Ovary (tissue), 9 donors: ENCODE measurements around the gene BBS9. TPM values are rescaled to one million over a fixed set of nuclear protein-coding genes. Genes with fewer than 3 reads are reported as not detected.

Source experiments
- DNase-seq, 5 donors: peaks; one replicate each; pipeline ENCODE4 v3.0.0-alpha.2; 2019 to 2020
- H3K27ac ChIP-seq, 2 donors: fragments of 200-600 bp; one replicate each; pipeline versions ENCODE4 v1.5.1 to v1.8.0; 2019 to 2022
- H3K27me3 ChIP-seq: fragments of 200-600 bp; one replicate; pipeline ENCODE4 v1.8.0; 2022
- H3K36me3 ChIP-seq: fragments of 200-600 bp; sonication (generic); one replicate; pipeline ENCODE4 v1.5.1; 2019
- H3K4me1 ChIP-seq: one replicate; pipeline ENCODE4 v1.8.1; 2013; ENCODE audit warnings: mild to moderate bottlenecking, moderate library complexity; ENCODE audit not compliant: insufficient read depth
- H3K4me3 ChIP-seq: fragments of 200-600 bp; sonication (generic); one replicate; pipeline ENCODE4 v1.5.1; 2017
- H3K9me3 ChIP-seq, 2 donors: fragments of 200-600 bp in 1 of 2; sonication (generic) in 1 of 2; one replicate each; pipeline versions ENCODE4 v1.5.1 to v1.8.1; 2013 to 2019; ENCODE audit warnings: mild to moderate bottlenecking in 1 of 2, moderate library complexity in 1 of 2
- EP300 ChIP-seq: sonication (generic); formaldehyde crosslinking; IDR thresholded peaks from one replicate; pipeline ENCODE4 v1.6.1; 2017; ENCODE audit warnings: antibody characterized with exemption
- POLR2A ChIP-seq: fragments of 450-650 bp; IDR thresholded peaks from one replicate; pipeline ENCODE4 v1.6.1; 2017; ENCODE audit warnings: antibody characterized with exemption, mild to moderate bottlenecking, moderate library complexity
- WGBS, 3 donors: extraction: QIAGEN DNeasy Blood & Tissue Kit in 1 of 3; methylation state at CpG; one replicate each; pipeline versions ENCODE4 v1.1.5 to v1.1.7; 2013 to 2017; 5-methylcytosine and 5-hydroxymethylcytosine counted together
- intact Hi-C, 4 donors: fragments of 100-400 bp; cut with DNase I; formaldehyde crosslinking; loops; one replicate each; pipeline versions ENCODE4 v1.11.0 to v1.15.1; 2022 to 2023
- polyA plus RNA-seq, 2 donors: library from polyadenylated mRNA; stranded (reverse); fragments of 200-250 nt in 1 of 2; fragments of 350-450 nt in 1 of 2; fragmentation: Illumina TruSeq in 1 of 2; extraction: RNeasy Lipid Tissue Mini Kit (QIAGEN cat#74804) in 1 of 2; gene quantifications; one replicate each; pipeline ENCODE4 v1.2.3, GENCODE V29; 2013 to 2014
- total RNA-seq, 7 donors: library from RNA; depleted of rRNA in 2 of 7; stranded (reverse); fragments of >200 nt in 2 of 7; fragmentation: NEBNext Ultra II Directional in 3 of 7; extraction: Animal tissue kit (Norgen Biotek cat#: 25700) in 3 of 7; gene quantifications; one replicate each; pipeline versions ENCODE4 v1.1.0 to v1.2.4, GENCODE V29; 2016 to 2023
- TF ChIP-seq, protein P1 (sequence below), 3 donors: fragments of 450-650 bp in 2 of 3; fragments of 200-600 bp in 1 of 3; IDR thresholded peaks; one replicate each; pipeline versions ENCODE4 v1.5.1 to v1.8.0; 2016 to 2022; ENCODE audit warnings: antibody characterized with exemption in 3 of 3, mild to moderate bottlenecking in 1 of 3
- donor health status: DM: no; HTN: no; CAD: no; lungs with moderate emphysema.
- donor health status: DM: no; HTN: no; CAD: no.
- donor health status: Bipolar disorder and iron deficiency.
- donor health status: DM: yes; HTN: yes; CAD: no.
- donor health status: DM: no; HTN: no; CAD: no.
- donor health status: DM: yes; HTN: yes; CAD: no.

BBS9 gene
- total and polyA plus RNA-seq, 9 donors, result 8.1 to 42.0 (median 29.7) TPM

DNA sequence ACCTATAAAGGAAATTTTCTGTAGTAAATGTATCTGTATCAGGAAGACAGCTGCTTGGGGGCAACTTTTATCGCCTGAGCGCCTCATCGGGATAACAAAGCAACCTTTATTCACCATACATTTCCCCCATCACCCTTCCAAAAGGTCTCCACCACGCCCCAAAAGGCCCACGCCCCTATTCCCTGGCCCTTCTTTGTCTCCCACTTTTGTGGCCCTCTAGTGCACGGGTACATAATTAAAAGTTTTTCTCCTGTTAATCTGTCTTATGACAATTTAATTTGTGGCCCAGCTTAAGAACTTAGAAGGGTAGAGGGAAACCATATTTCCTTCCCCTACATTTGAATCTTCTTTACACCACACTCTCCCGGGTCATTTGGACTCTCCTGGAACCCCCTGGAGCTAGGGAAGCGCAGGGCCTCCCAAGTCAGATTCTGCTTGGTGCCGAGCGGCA lies 20.8 kb upstream of the BBS9 start:
- H3K27ac ChIP-seq, result peak overlapping the region in 1 of 2 donors; percentile 18
- H3K27me3 ChIP-seq, result no peaks in the 10 kb centered on the region
- TF ChIP-seq EP300 (no peak), POLR2A (no peak)
- TF ChIP-seq, protein P1, sequence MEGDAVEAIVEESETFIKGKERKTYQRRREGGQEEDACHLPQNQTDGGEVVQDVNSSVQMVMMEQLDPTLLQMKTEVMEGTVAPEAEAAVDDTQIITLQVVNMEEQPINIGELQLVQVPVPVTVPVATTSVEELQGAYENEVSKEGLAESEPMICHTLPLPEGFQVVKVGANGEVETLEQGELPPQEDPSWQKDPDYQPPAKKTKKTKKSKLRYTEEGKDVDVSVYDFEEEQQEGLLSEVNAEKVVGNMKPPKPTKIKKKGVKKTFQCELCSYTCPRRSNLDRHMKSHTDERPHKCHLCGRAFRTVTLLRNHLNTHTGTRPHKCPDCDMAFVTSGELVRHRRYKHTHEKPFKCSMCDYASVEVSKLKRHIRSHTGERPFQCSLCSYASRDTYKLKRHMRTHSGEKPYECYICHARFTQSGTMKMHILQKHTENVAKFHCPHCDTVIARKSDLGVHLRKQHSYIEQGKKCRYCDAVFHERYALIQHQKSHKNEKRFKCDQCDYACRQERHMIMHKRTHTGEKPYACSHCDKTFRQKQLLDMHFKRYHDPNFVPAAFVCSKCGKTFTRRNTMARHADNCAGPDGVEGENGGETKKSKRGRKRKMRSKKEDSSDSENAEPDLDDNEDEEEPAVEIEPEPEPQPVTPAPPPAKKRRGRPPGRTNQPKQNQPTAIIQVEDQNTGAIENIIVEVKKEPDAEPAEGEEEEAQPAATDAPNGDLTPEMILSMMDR (IDR thresholded peaks at IDR 0.05), result no peak
- no peaks in the 10 kb centered on the region for H3K9me3 ChIP-seq
- peak overlapping the region; percentile 70 for H3K4me3 ChIP-seq
- H3K36me3 ChIP-seq, result no peaks in the 10 kb centered on the region
- WGBS, 3 donors, result 0 to 1% (median 1%) methylated on average over 10 of the region's 10 CpGs
- H3K4me1 ChIP-seq, result peaks cover 4% of the 10 kb centered on the region
- intact Hi-C loops, result loop anchor here in 1 of 4 donors (10.0 kb wide), 1 partner anchor 344 kb away; no protein-coding TSS in a partner anchor
- no peak for DNase-seq

DNA sequence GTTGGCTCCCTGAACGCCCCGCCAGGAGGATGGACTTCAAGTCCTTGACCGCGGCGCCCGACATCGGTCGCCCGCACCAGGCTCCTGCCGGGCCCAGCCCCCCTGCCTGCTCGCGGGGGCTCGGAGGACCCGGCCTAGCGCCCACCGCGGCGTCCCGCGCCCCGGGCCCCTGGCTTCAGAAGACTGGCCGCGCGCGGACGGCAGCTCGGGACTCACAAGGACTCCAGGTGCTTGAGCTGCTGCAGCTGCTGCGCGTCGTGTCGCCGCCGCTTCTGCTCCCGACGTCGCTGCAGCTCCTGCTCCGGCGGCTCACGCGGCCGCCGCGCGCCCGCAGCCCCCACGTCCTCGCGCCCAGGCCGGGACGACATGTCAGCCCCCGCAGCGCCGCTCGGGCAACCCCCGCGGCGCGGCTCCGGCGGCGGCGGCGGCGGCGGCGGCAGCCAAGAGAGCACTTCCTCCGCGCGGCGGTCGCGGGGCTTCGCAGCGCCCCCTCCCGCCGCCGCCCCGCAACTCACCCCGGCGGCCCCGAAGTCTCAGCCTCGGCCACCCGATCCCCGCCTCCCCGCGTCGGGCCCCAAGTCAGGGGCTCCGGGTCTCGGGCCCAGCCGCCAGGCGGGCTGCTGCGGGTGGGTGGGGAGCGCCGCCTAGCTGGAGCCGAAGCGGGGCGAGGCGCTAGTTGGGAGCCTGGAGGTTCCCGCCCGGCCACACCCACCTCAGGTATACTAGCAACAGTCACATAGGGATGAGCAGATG lies 20.2 kb upstream of the BBS9 start, which contains the start of gene RP9:
TSS of gene RP9 (minus strand) at position 400 of the 753 bp plus-strand sequence. CDS start at position 368, 32 bp downstream.
- TF ChIP-seq, protein P1 (IDR thresholded peaks at IDR 0.05), result peak in 2 of 3 donors; percentile 53 to 77
- TF ChIP-seq POLR2A (no peak), EP300 (no peak)
- DNase-seq, result peak; percentile 57 to 83 (median 70)
- intact Hi-C loops, result loop anchor here in 1 of 4 donors (10.0 kb wide), 1 partner anchor 344 kb away; no protein-coding TSS in a partner anchor
- Histone ChIP-seq H3K36me3 (no peaks in the 10 kb centered on the region), H3K4me1 (peaks cover 4% of the 10 kb centered on the region), H3K9me3 (no peaks in the 10 kb centered on the region), H3K27me3 (no peaks in the 10 kb centered on the region), H3K27ac (peak within 1 kb of the TSS; percentile 18 to 34), H3K4me3 (peak within 1 kb of the TSS; percentile 70)
- 0 to 1% (median 1%) methylated on average over 64 to 100 of the region's 100 CpGs for WGBS, 3 donors

DNA sequence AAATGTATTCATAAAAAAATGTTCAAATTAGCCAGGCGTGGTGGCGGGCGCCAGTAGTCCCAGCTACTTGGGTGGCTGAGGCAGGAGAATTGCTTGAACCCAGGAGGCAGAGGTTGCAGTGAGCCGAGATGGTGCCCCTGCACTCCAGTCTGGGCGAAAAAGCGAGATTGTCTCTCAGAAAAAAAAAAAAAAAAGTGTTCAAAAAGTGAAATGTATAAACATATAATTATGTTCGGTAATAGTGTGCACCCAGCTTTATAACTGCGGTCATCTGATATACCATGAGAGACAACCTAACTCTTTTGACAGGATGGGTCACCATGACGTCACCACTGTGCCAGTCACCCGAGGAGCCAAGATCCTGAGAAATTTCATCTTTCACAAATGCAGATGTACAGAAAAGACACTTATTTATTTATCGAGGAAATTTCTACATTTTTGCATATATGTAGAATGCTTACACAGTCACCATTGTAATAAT lies 19.6 kb upstream of the BBS9 start:
- intact Hi-C loops, result loop anchor here in 1 of 4 donors (10.0 kb wide), 1 partner anchor 345 kb away; no protein-coding TSS in a partner anchor
- H3K27me3 ChIP-seq, result no peaks in the 10 kb centered on the region
- no peaks in the 10 kb centered on the region for H3K36me3 ChIP-seq
- peaks cover 4% of the 10 kb centered on the region for H3K4me1 ChIP-seq
- DNase-seq, result no peak
- WGBS, 3 donors, result 9 to 12% (median 10%) methylated on average over 11 of the region's 11 CpGs
- peak overlapping the region; percentile 70 for H3K4me3 ChIP-seq
- TF ChIP-seq, protein P1 (IDR thresholded peaks at IDR 0.05), result no peak
- TF ChIP-seq POLR2A (no peak), EP300 (no peak)
- peak overlapping the region in 1 of 2 donors; percentile 18 for H3K27ac ChIP-seq
- H3K9me3 ChIP-seq, result no peaks in the 10 kb centered on the region

DNA sequence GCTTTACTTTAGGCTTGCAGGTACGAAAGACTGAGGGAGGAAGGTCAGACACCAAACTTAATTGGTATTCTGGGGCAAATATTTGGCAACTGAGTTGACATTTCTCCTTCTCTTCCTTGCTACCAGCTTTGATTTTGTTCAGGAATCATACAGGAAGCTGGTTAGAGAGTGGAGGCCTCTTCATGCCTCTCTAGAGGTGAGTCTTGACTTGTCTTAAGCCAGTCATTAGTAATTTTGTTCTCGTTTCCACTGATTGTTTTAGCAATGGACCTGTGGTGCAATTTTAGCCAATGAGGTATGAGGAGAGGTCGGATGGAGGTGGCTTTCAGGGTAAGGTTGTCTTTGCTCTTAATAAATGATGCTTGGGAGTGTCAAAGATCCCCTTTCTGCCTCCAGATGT lies 17.8 kb upstream of the BBS9 start:
- TF ChIP-seq, protein P1 (IDR thresholded peaks at IDR 0.05), result no peak
- no peak for TF ChIP-seq POLR2A
- TF ChIP-seq EP300, result no peak
- Histone ChIP-seq H3K36me3 (no peaks in the 10 kb centered on the region), H3K27me3 (no peaks in the 10 kb centered on the region), H3K4me1 (peaks cover 4% of the 10 kb centered on the region), H3K9me3 (no peaks in the 10 kb centered on the region), H3K4me3 (no peak overlapping the region), H3K27ac (no peak overlapping the region)
- 65 to 75% (median 72%) methylated on average over 3 of the region's 3 CpGs for WGBS, 3 donors
- DNase-seq, result no peak
- intact Hi-C loops, result no loop called here
